Stimulated activated CD8-positive, alpha-beta memory T cell treated with anti-CD3 and anti-CD28 coated beads, Interleukin-7, amount 100 ng/mL, for 48 hours (primary cell): ENCODE results near the gene KLC1.
"Not testable (repeated sequence)": the region's sequence is repeated elsewhere in the genome, so short reads cannot be mapped to it uniquely, and the experiment has no call there.

ENCODE experiments used
- DNase-seq, 2 donors: peaks; one replicate each; pipeline ENCODE4 v3.0.0-alpha.2; 2020; ENCODE audit warnings: low read depth in 1 of 2; ENCODE audit errors: extremely low read depth in 1 of 2

The KLC1 gene

GRCh38 chr14:103688906-103689902, 60.2 kb downstream of the KLC1 start:
- DNase-seq: no peak

GRCh38 chr14:103690332-103690731, 61.3 kb downstream of the KLC1 start:
- DNase-seq: no peak

DNA sequence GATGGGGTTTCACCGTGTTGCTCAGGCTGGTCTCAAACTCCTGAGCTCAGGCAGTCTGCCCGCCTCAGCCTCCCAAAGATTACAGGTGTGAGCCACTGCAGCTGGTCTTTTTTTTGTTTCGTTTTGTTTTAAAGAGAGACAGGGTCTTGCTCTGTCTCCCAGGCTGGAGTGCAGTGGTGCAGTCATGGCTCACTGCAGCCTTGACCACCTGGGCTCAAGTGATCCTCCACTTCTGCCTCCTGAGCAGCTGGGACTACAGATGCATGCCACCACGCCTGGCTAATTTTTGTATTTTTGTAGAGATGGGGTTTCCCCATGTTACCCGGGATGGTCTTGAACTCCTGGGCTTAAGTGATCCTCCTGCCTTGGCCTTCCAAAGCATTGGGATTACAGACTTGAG, 62.6 kb downstream of the KLC1 start:
- not testable (repeated sequence) for DNase-seq

- DNase-seq: no peak
Measured at GRCh38 chr14:103692159-103692558, 63.1 kb downstream of the KLC1 start.

DNA sequence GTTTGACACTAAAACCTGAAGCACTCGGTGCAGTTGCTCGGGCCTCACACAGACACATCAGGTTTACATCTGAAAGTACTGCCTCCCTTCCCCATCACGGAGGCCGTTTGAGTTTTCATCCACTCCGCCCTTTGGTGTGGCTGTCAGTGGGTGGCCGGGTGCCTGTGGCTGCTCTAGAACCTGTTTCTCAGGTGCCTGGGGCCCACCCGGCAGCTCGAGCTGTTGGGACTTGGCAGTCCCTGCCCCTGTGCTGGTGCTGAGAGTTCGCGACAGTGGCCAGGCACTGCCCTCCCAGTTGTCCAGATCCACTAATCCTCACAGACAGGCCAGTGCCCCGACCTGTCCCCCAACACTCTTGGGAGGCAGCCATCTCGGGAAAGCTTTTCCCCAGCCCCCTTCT, 63.9 kb downstream of the KLC1 start:
- no peak for DNase-seq

GRCh38 chr14:103693515-103693914, 64.5 kb downstream of the KLC1 start:
- no peak for DNase-seq

- DNase-seq: no peak
Measured at GRCh38 chr14:103694572-103695026, 65.6 kb downstream of the KLC1 start.

- no peak for DNase-seq
Measured at GRCh38 chr14:103695296-103696069, 66.5 kb downstream of the KLC1 start.

DNA sequence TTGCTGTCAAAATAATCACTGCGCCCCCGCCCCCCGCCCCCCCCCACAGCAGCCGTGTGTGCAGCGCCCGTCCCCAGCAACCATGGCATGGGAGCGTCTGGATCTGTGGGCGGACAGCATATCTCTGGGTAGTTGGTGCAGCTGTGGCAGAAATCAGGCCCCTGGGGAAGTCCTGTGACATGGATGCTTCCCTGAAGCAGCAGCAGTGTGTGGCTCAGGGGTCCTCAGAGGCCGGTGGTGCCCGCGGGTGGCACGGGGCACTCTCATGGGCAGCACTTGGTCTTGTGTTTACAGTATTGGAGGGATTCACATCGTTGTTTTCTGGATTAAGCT, 67.0 kb downstream of the KLC1 start:
- DNase-seq: no peak

DNA sequence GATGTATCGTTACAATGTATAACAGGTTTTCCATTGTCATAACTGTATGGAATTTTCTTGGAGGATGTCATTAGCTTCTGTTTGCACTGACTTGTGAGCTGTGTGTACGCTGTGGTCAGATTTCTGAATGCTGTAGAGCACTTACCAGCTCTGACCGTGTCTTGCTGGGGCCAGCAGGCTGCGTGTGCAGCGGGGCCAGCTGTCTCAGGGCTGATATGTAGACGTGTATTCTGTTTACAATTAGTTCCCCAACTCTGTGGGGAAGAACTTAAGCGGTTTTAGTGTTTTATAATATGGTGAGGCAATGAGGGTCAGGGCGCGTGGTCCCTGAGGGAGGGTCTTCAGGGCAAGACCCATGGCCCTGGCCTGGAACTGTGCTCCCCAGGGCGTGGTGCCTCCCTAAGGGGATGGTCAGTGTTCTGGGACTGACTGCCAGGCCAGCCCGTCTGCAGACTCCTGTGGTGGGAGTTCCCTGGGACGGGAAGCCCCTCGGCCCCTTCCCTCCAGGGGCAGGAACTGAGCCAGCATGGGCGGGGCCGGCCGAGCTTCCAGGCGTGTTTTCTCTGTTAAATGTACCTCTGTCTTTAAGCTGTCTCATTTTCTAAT, 67.6 kb downstream of the KLC1 start:
- DNase-seq: no peak

DNA sequence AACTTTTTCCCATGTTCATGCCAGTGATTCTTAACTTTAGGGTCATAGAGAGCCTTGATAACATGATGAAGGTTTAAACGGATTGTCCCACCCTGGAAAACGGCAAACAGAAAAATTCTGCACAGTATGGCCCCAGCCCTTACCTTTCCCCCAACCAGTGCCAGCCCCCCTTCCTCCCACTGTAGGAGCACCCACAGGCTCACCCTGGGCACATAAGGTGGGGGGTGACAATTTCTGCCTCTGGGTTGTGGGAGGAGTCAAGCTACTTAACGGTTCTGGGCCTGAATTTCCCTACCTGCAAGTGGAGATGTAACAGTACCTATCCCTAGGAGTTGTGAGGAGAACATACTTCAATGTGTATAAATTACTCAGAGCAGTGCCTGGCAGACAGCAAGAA, 68.2 kb downstream of the KLC1 start:
- no peak for DNase-seq

- DNase-seq: no peak
Measured at GRCh38 chr14:103697603-103698379, 68.8 kb downstream of the KLC1 start.

GRCh38 chr14:103698380-103699260, 69.6 kb downstream of the KLC1 start:
- no peak for DNase-seq

- no peak for DNase-seq
Measured at GRCh38 chr14:103699261-103699661, 70.2 kb downstream of the KLC1 start.

- DNase-seq: no peak
Measured at GRCh38 chr14:103699901-103700752, 71.1 kb downstream of the KLC1 start.

- no peak for DNase-seq
Measured at GRCh38 chr14:103700753-103701490, 71.9 kb downstream of the KLC1 start.

GRCh38 chr14:103702095-103702494, 73.1 kb downstream of the KLC1 start:
- no peak for DNase-seq
